WTC11 (cell line): ENCODE data around the gene POLDIP3.

Source experiments
- FOXP1 ChIP-seq: sonication (generic); formaldehyde crosslinking; IDR thresholded peaks from 2 replicates; pipeline ENCODE4 v1.8.0; 2022; ENCODE audit warnings: missing genetic modification reagents, mild to moderate bottlenecking, moderate library complexity, borderline replicate concordance
- TF ChIP-seq, protein P1 (sequence below): fragments of 200-600 bp; IDR thresholded peaks from 2 replicates; pipeline ENCODE4 v1.8.0; 2022; ENCODE audit warnings: antibody characterized with exemption
- TF ChIP-seq, protein P2 (sequence below): sonication (generic); formaldehyde crosslinking; IDR thresholded peaks from 2 replicates; pipeline ENCODE4 v1.8.0; 2022; ENCODE audit warnings: mild to moderate bottlenecking, missing genetic modification reagents

DNA sequence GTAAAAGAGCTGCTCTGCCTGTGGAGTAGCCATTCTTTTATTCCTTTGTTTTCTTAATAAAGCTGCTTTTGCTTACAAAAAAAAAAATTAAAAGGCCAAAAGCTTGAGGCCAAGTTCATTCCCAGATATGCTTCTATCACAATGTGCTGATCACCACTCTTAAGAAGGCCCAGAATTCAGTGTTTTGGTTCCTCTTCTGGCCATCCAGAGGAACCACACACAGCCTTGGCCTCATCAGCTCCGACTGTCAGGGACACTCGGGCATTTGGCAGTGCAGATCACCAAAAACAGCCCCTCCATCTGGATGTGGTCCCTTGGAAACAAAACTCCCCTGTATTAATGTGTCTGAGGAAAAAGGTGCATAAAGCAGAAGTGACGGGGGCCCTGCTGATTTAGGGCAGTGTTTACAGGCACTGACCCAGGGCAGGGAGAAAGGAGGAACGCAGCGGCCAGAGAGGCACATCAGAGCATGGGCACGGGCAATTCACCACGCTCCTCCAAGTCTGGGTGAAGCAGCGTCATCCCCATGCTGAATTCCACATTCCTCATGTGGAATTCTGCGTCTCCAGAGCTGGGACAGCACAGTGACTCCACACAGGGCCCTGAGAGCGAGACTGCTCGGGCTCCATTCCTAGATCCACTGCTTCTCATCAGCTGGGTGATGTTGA lies 17.7 kb downstream of the POLDIP3 start:
- TF ChIP-seq FOXP1 (CRISPR knock-in tag): no peak
- TF ChIP-seq, protein P1, sequence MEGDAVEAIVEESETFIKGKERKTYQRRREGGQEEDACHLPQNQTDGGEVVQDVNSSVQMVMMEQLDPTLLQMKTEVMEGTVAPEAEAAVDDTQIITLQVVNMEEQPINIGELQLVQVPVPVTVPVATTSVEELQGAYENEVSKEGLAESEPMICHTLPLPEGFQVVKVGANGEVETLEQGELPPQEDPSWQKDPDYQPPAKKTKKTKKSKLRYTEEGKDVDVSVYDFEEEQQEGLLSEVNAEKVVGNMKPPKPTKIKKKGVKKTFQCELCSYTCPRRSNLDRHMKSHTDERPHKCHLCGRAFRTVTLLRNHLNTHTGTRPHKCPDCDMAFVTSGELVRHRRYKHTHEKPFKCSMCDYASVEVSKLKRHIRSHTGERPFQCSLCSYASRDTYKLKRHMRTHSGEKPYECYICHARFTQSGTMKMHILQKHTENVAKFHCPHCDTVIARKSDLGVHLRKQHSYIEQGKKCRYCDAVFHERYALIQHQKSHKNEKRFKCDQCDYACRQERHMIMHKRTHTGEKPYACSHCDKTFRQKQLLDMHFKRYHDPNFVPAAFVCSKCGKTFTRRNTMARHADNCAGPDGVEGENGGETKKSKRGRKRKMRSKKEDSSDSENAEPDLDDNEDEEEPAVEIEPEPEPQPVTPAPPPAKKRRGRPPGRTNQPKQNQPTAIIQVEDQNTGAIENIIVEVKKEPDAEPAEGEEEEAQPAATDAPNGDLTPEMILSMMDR: no peak
- TF ChIP-seq, protein P2, sequence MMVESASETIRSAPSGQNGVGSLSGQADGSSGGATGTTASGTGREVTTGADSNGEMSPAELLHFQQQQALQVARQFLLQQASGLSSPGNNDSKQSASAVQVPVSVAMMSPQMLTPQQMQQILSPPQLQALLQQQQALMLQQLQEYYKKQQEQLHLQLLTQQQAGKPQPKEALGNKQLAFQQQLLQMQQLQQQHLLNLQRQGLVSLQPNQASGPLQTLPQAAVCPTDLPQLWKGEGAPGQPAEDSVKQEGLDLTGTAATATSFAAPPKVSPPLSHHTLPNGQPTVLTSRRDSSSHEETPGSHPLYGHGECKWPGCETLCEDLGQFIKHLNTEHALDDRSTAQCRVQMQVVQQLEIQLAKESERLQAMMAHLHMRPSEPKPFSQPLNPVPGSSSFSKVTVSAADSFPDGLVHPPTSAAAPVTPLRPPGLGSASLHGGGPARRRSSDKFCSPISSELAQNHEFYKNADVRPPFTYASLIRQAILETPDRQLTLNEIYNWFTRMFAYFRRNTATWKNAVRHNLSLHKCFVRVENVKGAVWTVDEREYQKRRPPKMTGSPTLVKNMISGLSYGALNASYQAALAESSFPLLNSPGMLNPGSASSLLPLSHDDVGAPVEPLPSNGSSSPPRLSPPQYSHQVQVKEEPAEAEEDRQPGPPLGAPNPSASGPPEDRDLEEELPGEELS (CRISPR knock-in tag): no peak
